NB4 (cell line): ENCODE measurements around the gene HIGD1C.
"Not testable (repeated sequence)": the region's sequence is repeated elsewhere in the genome, so short reads cannot be mapped to it uniquely, and the experiment has no call there.

Source experiments
- CTCF ChIP-seq: IDR thresholded peaks from one replicate; pipeline ENCODE4 v1.5.1; 2012; ENCODE audit warnings: low read depth, low read length
- MAX ChIP-seq: IDR thresholded peaks from 2 replicates; pipeline ENCODE4 v1.6.1; 2011; ENCODE audit warnings: low read depth, low read length
- MYC ChIP-seq: IDR thresholded peaks from 2 replicates; pipeline ENCODE4 v1.6.1; 2011; ENCODE audit warnings: low read depth, low read length
- POLR2A ChIP-seq: IDR thresholded peaks from 2 replicates; pipeline ENCODE4 v1.6.1; 2011; ENCODE audit warnings: mild to moderate bottlenecking; ENCODE audit not compliant: insufficient read length; ENCODE audit errors: extremely low read depth

GRCh38 chr12:50908479-50908878 lies 43.9 kb upstream of the HIGD1C start:
- not testable (repeated sequence) for TF ChIP-seq CTCF, POLR2A, MAX, MYC
